Kidney (tissue), 14 donors: ENCODE data around the gene PPIL1. TPM values are rescaled to one million over a fixed set of nuclear protein-coding genes. Genes with fewer than 3 reads are reported as not detected.
"Not testable (repeated sequence)": the region's sequence is repeated elsewhere in the genome, so short reads cannot be mapped to it uniquely, and the experiment has no call there.

Experiments used
- DNase-seq, 5 donors: peaks; one replicate each; pipeline ENCODE4 v3.0.0-alpha.2; 2013 to 2020
- FAIRE-seq: peaks from 2 replicates; lab custom pipeline; 2012; peaks lifted over from hg19 to GRCh38; lab: Jason Lieb, UNC
- H3K27ac ChIP-seq, 2 donors: one replicate each; pipeline ENCODE4 v1.7.0; 2013; ENCODE audit warnings: low read depth in 2 of 2, low read length in 2 of 2, inconsistent platforms in 1 of 2
- H3K27me3 ChIP-seq: one replicate; pipeline ENCODE4 v1.7.1; 2013; ENCODE audit warnings: low read length, inconsistent platforms; ENCODE audit not compliant: control insufficient read depth, insufficient read depth
- H3K36me3 ChIP-seq, 3 donors: one replicate each; pipeline versions ENCODE4 v1.7.0 to v1.7.1; 2013; ENCODE audit warnings: low read length in 3 of 3, control low read depth in 1 of 3, inconsistent platforms in 1 of 3; ENCODE audit not compliant: insufficient read depth in 3 of 3, control insufficient read depth in 2 of 3
- H3K4me1 ChIP-seq, 3 donors: one replicate each; pipeline versions ENCODE4 v1.7.0 to v1.7.1; 2013; ENCODE audit warnings: low read length in 3 of 3, inconsistent platforms in 1 of 3, low read depth in 1 of 3; ENCODE audit not compliant: control insufficient read depth in 2 of 3, insufficient read depth in 2 of 3
- H3K4me3 ChIP-seq, 3 donors: one replicate each; pipeline versions ENCODE4 v1.7.0 to v1.8.1; 2013; ENCODE audit warnings: low read length in 3 of 3, control low read depth in 1 of 3, inconsistent platforms in 1 of 3
- H3K9ac ChIP-seq, 3 donors: one replicate each; pipeline versions ENCODE4 v1.7.0 to v1.7.1; 2013; ENCODE audit warnings: low read length in 3 of 3, control low read depth in 1 of 3, inconsistent platforms in 1 of 3
- H3K9me3 ChIP-seq, 3 donors: one replicate each; pipeline versions ENCODE4 v1.7.0 to v1.7.1; 2013; ENCODE audit warnings: low read length in 3 of 3, control low read depth in 1 of 3, inconsistent platforms in 1 of 3; ENCODE audit not compliant: control insufficient read depth in 2 of 3, insufficient read depth in 1 of 3
- intact Hi-C: fragments of 100-400 bp; cut with DNase I; formaldehyde crosslinking; loops from one replicate; pipeline ENCODE4 v1.11.1; 2022
- polyA plus RNA-seq: library from polyadenylated mRNA; stranded (reverse); fragments of 350-450 nt; fragmentation: Illumina TruSeq; extraction: RNeasy Lipid Tissue Mini Kit (QIAGEN cat#74804); gene quantifications from one replicate; pipeline ENCODE4 v1.2.3, GENCODE V29; 2014; ENCODE audit warnings: low read depth, low replicate concordance; ENCODE audit not compliant: insufficient read depth
- total RNA-seq: library from RNA; stranded (reverse); fragmentation: NEBNext Ultra II Directional; extraction: Animal tissue kit (Norgen Biotek cat#: 25700); gene quantifications from one replicate; pipeline ENCODE4 v1.2.1, GENCODE V29; 2021
- TF ChIP-seq, protein P1 (sequence below): IDR thresholded peaks from 3 replicates; pipeline ENCODE4 v1.5.1; 2012; ENCODE audit warnings: mild to moderate bottlenecking, moderate library complexity, borderline replicate concordance; ENCODE audit not compliant: insufficient read depth; ENCODE audit errors: extremely low read depth
- donor health status: control.
- donor health status: control.
- donor health status: control.
- donor health status: control.
- donor health status: control.
- donor health status: DM: yes; HTN: yes; CAD: no.
- donor health status: Normal renal cell carcinoma (clear cell type).

Gene PPIL1
- total and polyA plus RNA-seq, 2 donors from 2014 or later, result 21.3 to 40.1 TPM

- Histone ChIP-seq H3K27me3 (no peaks in the 10 kb centered on the region), H3K27ac (no peak overlapping the region), H3K4me1 (peaks cover 0 to 5% (median 0%) of the 10 kb centered on the region in 3 donors), H3K4me3 (no peak overlapping the region), H3K9ac (no peak overlapping the region), H3K9me3 (no peaks in the 10 kb centered on the region), H3K36me3 (peaks cover 0 to 31% (median 9%) of the 10 kb centered on the region in 3 donors)
- TF ChIP-seq, protein P1, sequence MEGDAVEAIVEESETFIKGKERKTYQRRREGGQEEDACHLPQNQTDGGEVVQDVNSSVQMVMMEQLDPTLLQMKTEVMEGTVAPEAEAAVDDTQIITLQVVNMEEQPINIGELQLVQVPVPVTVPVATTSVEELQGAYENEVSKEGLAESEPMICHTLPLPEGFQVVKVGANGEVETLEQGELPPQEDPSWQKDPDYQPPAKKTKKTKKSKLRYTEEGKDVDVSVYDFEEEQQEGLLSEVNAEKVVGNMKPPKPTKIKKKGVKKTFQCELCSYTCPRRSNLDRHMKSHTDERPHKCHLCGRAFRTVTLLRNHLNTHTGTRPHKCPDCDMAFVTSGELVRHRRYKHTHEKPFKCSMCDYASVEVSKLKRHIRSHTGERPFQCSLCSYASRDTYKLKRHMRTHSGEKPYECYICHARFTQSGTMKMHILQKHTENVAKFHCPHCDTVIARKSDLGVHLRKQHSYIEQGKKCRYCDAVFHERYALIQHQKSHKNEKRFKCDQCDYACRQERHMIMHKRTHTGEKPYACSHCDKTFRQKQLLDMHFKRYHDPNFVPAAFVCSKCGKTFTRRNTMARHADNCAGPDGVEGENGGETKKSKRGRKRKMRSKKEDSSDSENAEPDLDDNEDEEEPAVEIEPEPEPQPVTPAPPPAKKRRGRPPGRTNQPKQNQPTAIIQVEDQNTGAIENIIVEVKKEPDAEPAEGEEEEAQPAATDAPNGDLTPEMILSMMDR, result no peak
- DNase-seq (no peak), FAIRE-seq (no peak)
- intact Hi-C loops, result no loop called here
Observed at GRCh38 chr6:36897609-36898008, 23.0 kb upstream of the PPIL1 start.

- Histone ChIP-seq H3K27me3 (no peaks in the 10 kb centered on the region), H3K27ac (peak overlapping the region in 1 of 2 donors; percentile 28), H3K9me3 (no peaks in the 10 kb centered on the region), H3K9ac (no peak overlapping the region), H3K4me1 (peaks cover 0 to 5% (median 0%) of the 10 kb centered on the region in 3 donors), H3K36me3 (peaks cover 0 to 24% (median 2%) of the 10 kb centered on the region in 3 donors), H3K4me3 (no peak overlapping the region)
- TF ChIP-seq, protein P1, result no peak
- intact Hi-C loops, result no loop called here
- no peak for DNase-seq
- FAIRE-seq, result no peak
Observed at GRCh38 chr6:36893976-36894932, 19.7 kb upstream of the PPIL1 start.

GRCh38 chr6:36891153-36891552, 16.6 kb upstream of the PPIL1 start:
- H3K9me3 ChIP-seq, DNase-seq, H3K27ac ChIP-seq, FAIRE-seq, H3K4me1 ChIP-seq, H3K27me3 ChIP-seq, H3K9ac ChIP-seq, H3K4me3 ChIP-seq, intact Hi-C loops: not testable (repeated sequence)
- H3K36me3 ChIP-seq, result peaks cover 0 to 18% (median 0%) of the 10 kb centered on the region in 3 donors

- TF ChIP-seq, protein P1, result no peak
- Histone ChIP-seq H3K36me3 (peaks cover 0 to 11% (median 0%) of the 10 kb centered on the region in 3 donors), H3K4me1 (peaks cover 2 to 9% (median 4%) of the 10 kb centered on the region in 3 donors), H3K27ac (no peak overlapping the region), H3K27me3 (no peaks in the 10 kb centered on the region), H3K9me3 (no peaks in the 10 kb centered on the region), H3K9ac (no peak overlapping the region), H3K4me3 (no peak overlapping the region)
- FAIRE-seq (no peak), DNase-seq (no peak)
- intact Hi-C loops, result no loop called here
Observed at GRCh38 chr6:36890112-36890663, 15.6 kb upstream of the PPIL1 start.
